H9 (cell line): ENCODE measurements around the gene RSPO3. TPM values are rescaled to one million over a fixed set of nuclear protein-coding genes. Genes with fewer than 3 reads are reported as not detected.

Experiments
- DNase-seq: peaks from one replicate; pipeline ENCODE4 v3.0.0-alpha.2; 2017
- H2AFZ ChIP-seq: one replicate; pipeline ENCODE4 v1.6.1; 2013; ENCODE audit warnings: mild to moderate bottlenecking, low read length, control low read depth, moderate library complexity
- H2AK5ac ChIP-seq: 2 replicates; pipeline ENCODE4 v1.6.1; 2013; ENCODE audit warnings: low read length, control low read depth, mixed read lengths; ENCODE audit not compliant: insufficient read length
- H2BK120ac ChIP-seq: one replicate; pipeline ENCODE4 v1.6.1; 2013; ENCODE audit warnings: low read depth, mild to moderate bottlenecking, low read length, control low read depth, inconsistent platforms; ENCODE audit not compliant: poor library complexity, severe bottlenecking
- H2BK12ac ChIP-seq: 2 replicates; pipeline ENCODE4 v1.6.1; 2013; ENCODE audit warnings: low read length, control low read depth, mixed read lengths, low read depth; ENCODE audit not compliant: insufficient read length
- H2BK15ac ChIP-seq: 2 replicates; pipeline ENCODE4 v1.6.1; 2013; ENCODE audit warnings: low read depth, low read length, control low read depth
- H2BK20ac ChIP-seq: one replicate; pipeline ENCODE4 v1.6.1; 2013; ENCODE audit warnings: low read depth, mild to moderate bottlenecking, low read length, control low read depth, inconsistent platforms; ENCODE audit not compliant: poor library complexity, severe bottlenecking
- H2BK5ac ChIP-seq: 2 replicates; pipeline ENCODE4 v1.6.1; 2013; ENCODE audit warnings: low read length, control low read depth, mixed read lengths; ENCODE audit not compliant: insufficient read length
- H3K14ac ChIP-seq: 2 replicates; pipeline ENCODE4 v1.6.1; 2013; ENCODE audit warnings: low read length, control low read depth; ENCODE audit not compliant: insufficient read depth
- H3K18ac ChIP-seq: 2 replicates; pipeline ENCODE4 v1.6.1; 2013; ENCODE audit warnings: low read depth, mild to moderate bottlenecking, mixed read lengths, low read length, control low read depth; ENCODE audit not compliant: insufficient read length
- H3K23ac ChIP-seq: 2 replicates; pipeline ENCODE4 v1.6.1; 2013; ENCODE audit warnings: low read length, control low read depth, mixed read lengths, low read depth; ENCODE audit not compliant: insufficient read length
- H3K23me2 ChIP-seq: 2 replicates; pipeline ENCODE4 v1.6.1; 2013; ENCODE audit warnings: low read depth, mild to moderate bottlenecking, mixed read lengths, low read length, control low read depth; ENCODE audit not compliant: insufficient read length, poor library complexity, severe bottlenecking
- H3K27ac ChIP-seq: 2 replicates; pipeline ENCODE4 v1.5.1; 2013; ENCODE audit warnings: low read length, control low read depth, mixed read lengths, low read depth; ENCODE audit not compliant: insufficient read length
- H3K27me3 ChIP-seq: 2 replicates; pipeline ENCODE4 v1.6.1; 2013; ENCODE audit warnings: low read length, control low read depth, inconsistent platforms; ENCODE audit not compliant: insufficient read depth
- H3K4ac ChIP-seq: 2 replicates; pipeline ENCODE4 v1.6.1; 2013; ENCODE audit warnings: low read depth, mild to moderate bottlenecking, control low read depth, inconsistent platforms, low read length, moderate library complexity
- H3K4me1 ChIP-seq: 2 replicates; pipeline ENCODE4 v1.6.1; 2013; ENCODE audit warnings: low read length, control low read depth, inconsistent platforms; ENCODE audit not compliant: insufficient read depth
- H3K4me2 ChIP-seq: 2 replicates; pipeline ENCODE4 v1.6.1; 2013; ENCODE audit warnings: low read length, control low read depth, mixed read lengths; ENCODE audit not compliant: insufficient read length, insufficient read depth
- H3K56ac ChIP-seq: 2 replicates; pipeline ENCODE4 v1.6.1; 2013; ENCODE audit warnings: low read depth, mild to moderate bottlenecking, mixed read lengths, low read length, control low read depth; ENCODE audit not compliant: insufficient read length
- H3K79me1 ChIP-seq: 2 replicates; pipeline ENCODE4 v1.6.1; 2013; ENCODE audit warnings: low read depth, mild to moderate bottlenecking, moderate library complexity, low read length, control low read depth, inconsistent platforms; ENCODE audit not compliant: insufficient read depth, poor library complexity, severe bottlenecking
- H3K79me2 ChIP-seq: 2 replicates; pipeline ENCODE4 v1.6.1; 2013; ENCODE audit warnings: low read length, control low read depth, inconsistent platforms; ENCODE audit not compliant: insufficient read depth
- H3K9ac ChIP-seq: 2 replicates; pipeline ENCODE4 v1.6.1; 2013; ENCODE audit warnings: low read length, control low read depth, mixed read lengths; ENCODE audit not compliant: insufficient read length; ENCODE audit errors: extremely low read depth
- H3K9me3 ChIP-seq: one replicate; pipeline ENCODE4 v1.6.1; 2013; ENCODE audit warnings: low read depth, low read length, inconsistent platforms; ENCODE audit not compliant: control insufficient read depth
- H3T11ph ChIP-seq: one replicate; pipeline ENCODE4 v1.6.1; 2013; ENCODE audit warnings: mild to moderate bottlenecking, low read length, control low read depth, inconsistent platforms
- H4K20me1 ChIP-seq: one replicate; pipeline ENCODE4 v1.6.1; 2013; ENCODE audit not compliant: control insufficient read depth, insufficient read length, insufficient read depth
- H4K5ac ChIP-seq: 2 replicates; pipeline ENCODE4 v1.6.1; 2013; ENCODE audit warnings: low read depth, mild to moderate bottlenecking, mixed read lengths, low read length, control low read depth; ENCODE audit not compliant: insufficient read length
- H4K8ac ChIP-seq: replicated peaks from 2 replicates; pipeline ENCODE4 v1.6.1; 2013; ENCODE audit warnings: low read length, control low read depth, mixed read lengths, low read depth; ENCODE audit not compliant: insufficient read length
- H4K91ac ChIP-seq: 2 replicates; pipeline ENCODE4 v1.6.1; 2013; ENCODE audit warnings: low read depth, mild to moderate bottlenecking, moderate library complexity, mixed read lengths, low read length, control low read depth; ENCODE audit not compliant: insufficient read length
- H3K27ac Mint-ChIP-seq, 3 experiments: 2 replicates in 2 of 3; 3 replicates in 1 of 3; pipeline ENCODE4 v1.8.0; 2020 to 2021; ENCODE audit warnings: mixed read lengths in 3 of 3, mild to moderate bottlenecking in 1 of 3, moderate library complexity in 1 of 3
- H3K27me3 Mint-ChIP-seq: 2 replicates; pipeline ENCODE4 v1.8.0; 2021; ENCODE audit warnings: low read depth, mild to moderate bottlenecking, moderate library complexity, mixed read lengths
- H3K36me3 Mint-ChIP-seq, 3 experiments: 2 replicates in 2 of 3; 3 replicates in 1 of 3; pipeline ENCODE4 v1.8.0; 2020 to 2021; ENCODE audit warnings: low read depth in 3 of 3, mixed read lengths in 3 of 3; ENCODE audit not compliant: insufficient read depth in 1 of 3
- H3K4me1 Mint-ChIP-seq, 2 experiments: 2 replicates each; pipeline ENCODE4 v1.8.0; 2020; ENCODE audit warnings: mixed read lengths in 2 of 2
- H3K4me3 Mint-ChIP-seq, 2 experiments: 2 replicates in 1 of 2; 3 replicates in 1 of 2; pipeline ENCODE4 v1.8.0; 2020 to 2021; ENCODE audit warnings: mild to moderate bottlenecking in 2 of 2, mixed read lengths in 2 of 2, moderate library complexity in 1 of 2
- H3K9me3 Mint-ChIP-seq, 2 experiments: 2 replicates in 1 of 2; 3 replicates in 1 of 2; pipeline ENCODE4 v1.8.0; 2020; ENCODE audit warnings: mild to moderate bottlenecking in 2 of 2, mixed read lengths in 2 of 2, moderate library complexity in 1 of 2
- CTCF ChIP-seq: fragments of 200-600 bp; sonication (generic); conservative IDR thresholded peaks from 3 replicates; pipeline ENCODE4 v1.8.0; 2021; ENCODE audit warnings: antibody characterized with exemption, mild to moderate bottlenecking
- WGBS: extraction: QIAGEN DNeasy Blood & Tissue Kit; methylation state at CpG from one replicate; pipeline ENCODE4 v1.1.7; 2013; ENCODE audit warnings: missing lambda C conversion rate, low lambda C conversion rate, mixed read lengths; ENCODE audit not compliant: insufficient read length; ENCODE audit errors: extremely low coverage; 5-methylcytosine and 5-hydroxymethylcytosine counted together
- total RNA-seq: library from RNA; stranded (reverse); gene quantifications from 2 replicates; pipeline ENCODE4 v1.2.1, GENCODE V29; 2021

RSPO3 gene
- total RNA-seq, 1 experiment from 2014 or later = not detected

GRCh38 chr6:127164036-127164435, 45.6 kb downstream of the RSPO3 start:
- H3K4me1 ChIP-seq = peaks cover 2% of the 10 kb centered on the region; the same call in 1 of the 2 replicates
- H2BK20ac ChIP-seq = no peak overlapping the region
- no peak overlapping the region for H4K8ac ChIP-seq
- no peak overlapping the region for H2BK15ac ChIP-seq
- no peak overlapping the region for H3K27ac ChIP-seq
- no peak overlapping the region for H3K56ac ChIP-seq
- H3K27ac Mint-ChIP-seq = peak overlapping the region in 2 of 3 experiments; percentile 3 to 17; a peak in 3 of 7 replicates
- no peak overlapping the region for H4K91ac ChIP-seq
- no peaks in the 10 kb centered on the region for H3K27me3 Mint-ChIP-seq
- H3K9me3 Mint-ChIP-seq = peaks cover 0 to 2% of the 10 kb centered on the region in 2 experiments; a peak in 2 of 5 replicates
- TF ChIP-seq CTCF = no peak
- no peak overlapping the region for H3T11ph ChIP-seq
- H4K5ac ChIP-seq = no peak overlapping the region
- H3K14ac ChIP-seq = no peak overlapping the region
- no peaks in the 10 kb centered on the region for H3K79me1 ChIP-seq
- H3K9me3 ChIP-seq = no peaks in the 10 kb centered on the region
- no peaks in the 10 kb centered on the region for H3K79me2 ChIP-seq
- H2BK120ac ChIP-seq = no peak overlapping the region
- no peak overlapping the region for H3K9ac ChIP-seq
- H3K4me2 ChIP-seq = no peak overlapping the region
- no peak overlapping the region for H3K23ac ChIP-seq
- no peak overlapping the region for H3K4ac ChIP-seq
- no peak overlapping the region for H3K4me3 Mint-ChIP-seq
- no CpG with 5 or more reads among the region's 3 CpGs for WGBS
- H4K20me1 ChIP-seq = no peaks in the 10 kb centered on the region
- H2BK5ac ChIP-seq = no peak overlapping the region
- no peaks in the 10 kb centered on the region for H3K27me3 ChIP-seq
- DNase-seq = no peak
- peaks cover 0 to 9% (median 0%) of the 10 kb centered on the region in 3 experiments; a peak in 4 of 7 replicates for H3K36me3 Mint-ChIP-seq
- H2AFZ ChIP-seq = peak overlapping the region; percentile 73
- peaks cover 38 to 40% of the 10 kb centered on the region in 2 experiments for H3K4me1 Mint-ChIP-seq
- no peak overlapping the region for H3K18ac ChIP-seq
- H3K23me2 ChIP-seq = no peaks in the 10 kb centered on the region
- no peak overlapping the region for H2AK5ac ChIP-seq
- H2BK12ac ChIP-seq = no peak overlapping the region
